Urothelium cell line (cell line): ENCODE results near the gene EIF6.

Experiments used
- DNase-seq: peaks from one replicate; pipeline ENCODE4 v3.0.0; 2011; ENCODE audit warnings: low spot score, mixed read lengths
- FAIRE-seq: peaks from 2 replicates; lab custom pipeline; 2011; peaks lifted over from hg19 to GRCh38; lab: Jason Lieb, UNC

Gene EIF6

GRCh38 chr20:35296101-35296554 lies 11.6 kb upstream of the EIF6 start:
- FAIRE-seq (no peak), DNase-seq (no peak)

GRCh38 chr20:35295674-35296073 lies 11.1 kb upstream of the EIF6 start:
- DNase-seq = no peak
- FAIRE-seq = peak; percentile 87

- DNase-seq = no peak
- FAIRE-seq = no peak
Observed at GRCh38 chr20:35295058-35295457, 10.5 kb upstream of the EIF6 start.

GRCh38 chr20:35294293-35294685 lies 9.7 kb upstream of the EIF6 start:
- FAIRE-seq (no peak), DNase-seq (no peak)

- no peak for FAIRE-seq
- no peak for DNase-seq
Observed at GRCh38 chr20:35293303-35294292, 9.0 kb upstream of the EIF6 start.

- no peak for FAIRE-seq
- DNase-seq = no peak
Observed at GRCh38 chr20:35292504-35293285, 8.1 kb upstream of the EIF6 start.

- no peak for DNase-seq
- peak; percentile 9 for FAIRE-seq
Observed at GRCh38 chr20:35291654-35292503, 7.3 kb upstream of the EIF6 start, which contains the start of gene FAM83C. FAM83C (minus strand) TSS chr20:35292425; CDS start chr20:35292304, 121 bp downstream.

- FAIRE-seq = no peak
- no peak for DNase-seq
Observed at GRCh38 chr20:35290887-35291417, 6.4 kb upstream of the EIF6 start.

- FAIRE-seq = no peak
Observed at GRCh38 chr20:35290186-35290886, 5.8 kb upstream of the EIF6 start.

GRCh38 chr20:35288325-35289060 lies 3.9 kb upstream of the EIF6 start:
- DNase-seq (no peak), FAIRE-seq (no peak)

More at GRCh38 chr20:35290186-35290886, 5.8 kb upstream of the EIF6 start:
- no peak for DNase-seq

- DNase-seq (no peak), FAIRE-seq (no peak)
Observed at GRCh38 chr20:35287509-35288324, 3.1 kb upstream of the EIF6 start.

- no peak for FAIRE-seq
Observed at GRCh38 chr20:35286899-35287508, 2.4 kb upstream of the EIF6 start.

GRCh38 chr20:35286077-35286898 lies 1.7 kb upstream of the EIF6 start:
- DNase-seq = no peak
- FAIRE-seq = no peak

More at GRCh38 chr20:35286899-35287508, 2.4 kb upstream of the EIF6 start:
- DNase-seq = no peak

GRCh38 chr20:35285806-35286076 lies 1.2 kb upstream of the EIF6 start:
- peak; percentile 23 for FAIRE-seq
- no peak for DNase-seq

- no peak for FAIRE-seq
- no peak for DNase-seq
Observed at GRCh38 chr20:35284992-35285805, 627 bp upstream of the EIF6 start.
